GM18870 (cell line): ENCODE measurements around the gene GTPBP1.

ENCODE experiments used
- ATAC-seq: cut with Tn5 transposase; IDR thresholded peaks from one replicate; pipeline ENCODE4 v1.9.1; 2021; ENCODE audit warnings: moderate library complexity; ENCODE audit not compliant: unreplicated experiment

The GTPBP1 gene

DNA sequence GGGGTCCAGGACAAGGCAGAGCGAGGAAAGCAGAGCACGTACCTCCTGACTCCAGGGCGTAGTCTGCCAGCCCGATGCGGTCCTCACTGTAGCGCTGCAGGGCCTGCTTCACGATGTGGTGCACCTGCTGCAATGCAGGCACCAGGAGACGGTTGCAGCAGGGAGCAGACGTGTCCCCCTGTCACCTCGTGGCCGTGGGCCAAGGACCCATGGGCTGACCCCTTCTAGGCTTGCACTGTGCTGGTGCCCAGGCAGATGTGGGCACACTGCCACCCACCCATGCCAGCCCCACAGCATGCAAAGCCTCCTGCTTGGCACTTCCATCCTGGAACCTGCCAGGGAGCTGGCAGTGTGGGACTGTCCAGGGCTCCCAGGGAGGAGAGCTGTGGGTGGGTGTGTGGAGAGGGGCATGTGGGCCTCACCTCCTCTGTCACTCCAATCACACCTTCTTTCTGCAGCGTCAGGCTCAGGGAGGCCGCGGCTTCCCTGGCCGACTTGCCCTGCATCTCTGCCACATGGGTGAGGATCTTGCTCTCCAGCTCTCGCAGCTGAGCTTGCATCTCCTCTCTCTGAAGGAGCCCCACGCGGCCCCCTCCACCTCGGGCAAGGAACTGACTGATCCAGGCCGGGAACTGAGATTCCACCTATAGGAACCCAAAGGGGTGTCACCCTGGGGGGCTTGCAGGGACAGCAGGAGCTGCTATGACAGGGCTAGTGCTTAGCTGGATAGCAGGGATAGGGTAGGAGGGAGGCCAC is 33.7 kb downstream of the GTPBP1 start:
- ATAC-seq: no peak

- ATAC-seq: no peak
These were observed 34.5 kb downstream of the GTPBP1 start for GRCh38 chr22:38740116-38740723.

GRCh38 chr22:38740754-38741153 is 35.0 kb downstream of the GTPBP1 start:
- ATAC-seq: no peak

GRCh38 chr22:38741166-38741565 is 35.4 kb downstream of the GTPBP1 start:
- ATAC-seq: no peak

DNA sequence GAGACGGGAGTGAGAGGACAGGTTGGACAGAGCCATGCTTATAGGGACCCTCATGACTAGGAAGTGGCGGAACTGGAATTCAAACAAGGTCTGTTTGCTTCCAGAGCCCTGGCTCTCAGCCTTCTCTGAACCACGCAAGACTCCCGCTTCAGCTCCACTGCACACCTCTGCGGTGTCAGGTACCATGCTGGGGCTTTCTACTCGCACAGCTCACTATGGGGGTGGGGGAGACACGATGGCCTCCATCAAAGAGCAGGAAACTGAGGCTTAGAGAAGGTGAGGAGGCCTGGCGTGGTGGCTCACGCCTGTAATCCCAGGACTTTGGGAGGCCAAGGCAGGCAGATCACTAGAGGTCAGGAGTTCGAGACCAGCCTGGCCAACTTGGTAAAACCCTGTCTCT is 35.8 kb downstream of the GTPBP1 start:
- no peak for ATAC-seq

DNA sequence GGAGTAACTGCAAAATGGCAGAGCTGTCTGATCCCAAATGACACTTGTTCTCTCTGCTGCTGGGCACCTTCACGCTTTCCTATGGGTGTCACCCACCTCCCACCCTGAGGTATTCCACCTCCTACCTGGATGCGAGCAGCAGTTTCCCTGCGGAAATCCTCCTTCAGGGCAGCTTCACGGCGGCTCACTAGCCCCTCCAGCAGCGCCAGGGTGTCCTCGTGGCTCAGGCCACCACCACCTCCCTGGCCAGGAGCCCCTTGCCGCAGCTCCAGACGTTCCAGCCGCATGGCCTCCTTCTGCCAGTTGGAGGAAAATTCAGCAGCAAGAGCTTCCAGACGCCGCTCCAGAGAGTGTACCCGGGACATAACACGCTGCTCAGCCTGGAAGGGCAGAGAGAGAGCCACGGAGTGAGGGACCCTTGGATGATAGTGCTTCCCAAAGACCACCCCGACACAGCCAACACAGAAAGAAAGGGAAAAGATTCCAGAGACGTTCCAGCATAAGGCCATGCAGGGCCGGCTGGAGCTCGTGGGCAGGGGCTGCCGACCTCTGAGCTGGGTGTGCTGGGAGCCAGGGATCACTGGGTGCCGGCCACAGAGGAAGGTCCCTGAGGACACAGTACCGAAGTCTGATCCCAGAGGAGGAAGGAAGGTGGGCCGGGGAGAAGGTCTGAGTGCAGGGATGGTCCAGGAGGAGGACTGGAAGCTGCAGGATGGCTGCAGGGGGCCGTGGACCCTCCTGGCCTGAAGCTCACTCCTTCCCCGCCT is 36.6 kb downstream of the GTPBP1 start:
- ATAC-seq: no peak

DNA sequence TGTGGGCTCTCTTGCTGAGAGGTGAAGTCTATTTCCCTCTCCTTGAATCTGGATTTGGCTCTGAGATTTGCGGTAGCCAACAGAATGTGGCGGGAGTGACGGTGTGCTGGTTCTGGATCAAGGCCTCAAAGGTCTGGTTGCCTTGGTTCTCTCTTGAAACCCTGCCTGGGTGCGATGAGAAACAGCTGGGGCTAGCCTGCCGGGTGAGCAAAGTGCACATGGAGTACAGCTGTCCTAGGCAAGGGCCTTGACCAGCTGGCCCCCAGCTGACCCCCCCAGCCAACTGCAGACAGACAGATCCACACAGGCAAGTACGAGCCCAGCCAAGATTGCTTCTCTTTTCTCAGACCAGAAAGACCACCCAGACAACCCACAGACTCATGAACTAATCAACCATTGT is 39.2 kb downstream of the GTPBP1 start:
- no peak for ATAC-seq

DNA sequence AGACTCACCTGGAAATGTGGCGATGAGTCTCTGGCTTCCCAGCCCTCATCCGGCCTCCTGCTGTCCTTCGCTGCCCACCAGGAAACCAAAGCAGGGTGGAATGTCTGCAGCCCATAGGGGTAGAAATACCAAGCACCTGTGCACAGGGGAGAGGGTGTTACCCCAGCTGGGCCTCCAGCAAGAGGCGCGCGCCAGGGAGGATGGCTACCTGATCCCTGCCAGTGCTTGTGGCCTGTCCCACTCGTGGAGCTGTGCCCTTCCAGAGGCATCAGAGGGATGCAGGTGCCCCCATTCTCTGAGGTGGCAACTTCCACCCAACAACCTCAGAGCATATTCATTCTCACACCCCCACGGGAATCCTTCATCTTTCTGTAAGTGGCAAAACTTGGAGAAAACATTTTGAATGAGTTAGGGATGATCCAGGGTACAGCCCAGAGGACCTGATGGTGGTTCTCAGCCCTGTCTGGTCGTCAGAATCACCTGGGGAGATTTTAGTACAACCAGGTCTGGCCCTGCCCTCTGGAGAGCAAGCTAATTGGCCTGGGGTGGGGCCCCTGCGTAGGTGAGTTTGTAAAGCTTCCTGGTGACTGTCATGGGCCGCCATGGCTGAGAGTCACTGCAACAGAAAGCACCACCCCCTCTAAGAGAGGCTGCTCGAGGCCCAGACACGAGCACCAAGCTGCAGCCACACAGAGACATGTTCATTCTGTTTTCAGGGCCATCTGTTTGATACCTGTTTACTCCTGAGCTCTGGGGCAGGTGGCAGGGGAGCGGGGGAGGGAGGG is 40.1 kb downstream of the GTPBP1 start:
- ATAC-seq: no peak

- no peak for ATAC-seq
These were observed 42.9 kb downstream of the GTPBP1 start for GRCh38 chr22:38748487-38749136.

- no peak for ATAC-seq
These were observed 44.4 kb downstream of the GTPBP1 start for GRCh38 chr22:38750104-38750503.

DNA sequence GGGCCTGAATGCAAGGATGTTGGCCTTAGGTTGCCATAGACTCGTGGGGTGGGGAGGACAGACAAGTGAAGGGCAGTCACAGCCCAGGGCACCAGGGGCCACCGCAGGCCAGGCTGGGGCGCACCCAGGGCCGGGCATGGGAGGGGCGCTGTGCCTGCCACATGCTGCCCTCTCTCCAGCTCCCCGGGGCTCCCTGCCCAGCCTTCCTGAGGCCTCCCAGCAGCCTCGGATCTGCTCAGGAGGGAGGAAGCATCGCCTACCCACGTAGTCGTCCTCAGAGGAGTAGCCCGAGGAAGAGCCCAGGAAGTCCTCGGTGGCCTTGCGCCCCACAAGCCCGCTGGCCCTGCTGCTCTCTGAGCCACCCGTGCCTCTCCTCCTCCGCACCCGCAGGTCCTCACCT is 44.9 kb downstream of the GTPBP1 start:
- ATAC-seq: no peak

- no peak for ATAC-seq
These were observed 45.3 kb downstream of the GTPBP1 start for GRCh38 chr22:38751066-38751421.

DNA sequence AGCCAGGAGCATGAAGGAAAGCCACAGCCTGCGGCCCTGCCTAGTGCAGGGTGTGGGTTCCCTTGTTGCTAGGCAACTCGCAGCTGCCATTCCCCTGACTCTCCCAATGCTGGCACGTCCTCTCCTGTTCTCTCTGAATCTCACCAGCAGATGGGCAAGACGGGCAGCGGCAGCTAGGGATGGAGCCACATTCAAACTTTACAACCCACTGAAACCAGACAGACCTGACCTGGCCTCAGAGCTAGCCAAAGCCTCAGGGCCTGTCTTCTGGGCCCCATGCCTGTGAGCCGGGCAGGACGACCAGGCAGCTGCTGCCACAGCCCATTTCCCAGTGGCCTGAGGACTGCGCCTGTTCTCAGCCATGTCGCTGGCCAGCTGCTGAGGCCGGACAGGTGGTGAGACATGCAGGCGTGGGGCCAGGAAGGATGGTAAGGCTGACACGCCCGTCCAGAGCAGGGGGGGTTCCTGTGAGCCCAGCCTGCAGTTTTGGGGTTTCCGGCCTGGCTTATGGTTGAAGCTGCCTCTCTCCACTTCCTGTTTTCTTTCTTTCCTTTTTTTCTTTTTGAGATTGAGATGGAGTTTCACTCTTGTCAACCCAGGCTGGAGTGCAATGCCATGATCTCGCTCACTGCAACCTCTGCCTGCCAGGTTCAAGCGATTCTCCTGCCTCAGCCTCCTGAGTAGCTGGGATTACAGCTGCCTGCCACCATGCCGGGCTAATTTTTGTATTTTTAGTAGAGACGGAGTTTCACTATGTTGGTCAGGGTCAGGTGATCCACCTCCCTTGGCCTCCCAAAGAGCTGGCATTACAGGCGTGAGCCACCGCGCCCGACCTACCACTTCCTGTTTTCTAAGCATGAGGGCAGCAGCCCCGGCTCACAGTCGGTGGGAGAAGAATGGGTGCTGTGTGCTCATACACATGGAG is 45.9 kb downstream of the GTPBP1 start:
- no peak for ATAC-seq

GRCh38 chr22:38753948-38754750 is 48.4 kb downstream of the GTPBP1 start:
- no peak for ATAC-seq

- ATAC-seq: no peak
These were observed 49.0 kb downstream of the GTPBP1 start for GRCh38 chr22:38754751-38755154.

- no peak for ATAC-seq
These were observed 49.6 kb downstream of the GTPBP1 start for GRCh38 chr22:38755155-38755910.

DNA sequence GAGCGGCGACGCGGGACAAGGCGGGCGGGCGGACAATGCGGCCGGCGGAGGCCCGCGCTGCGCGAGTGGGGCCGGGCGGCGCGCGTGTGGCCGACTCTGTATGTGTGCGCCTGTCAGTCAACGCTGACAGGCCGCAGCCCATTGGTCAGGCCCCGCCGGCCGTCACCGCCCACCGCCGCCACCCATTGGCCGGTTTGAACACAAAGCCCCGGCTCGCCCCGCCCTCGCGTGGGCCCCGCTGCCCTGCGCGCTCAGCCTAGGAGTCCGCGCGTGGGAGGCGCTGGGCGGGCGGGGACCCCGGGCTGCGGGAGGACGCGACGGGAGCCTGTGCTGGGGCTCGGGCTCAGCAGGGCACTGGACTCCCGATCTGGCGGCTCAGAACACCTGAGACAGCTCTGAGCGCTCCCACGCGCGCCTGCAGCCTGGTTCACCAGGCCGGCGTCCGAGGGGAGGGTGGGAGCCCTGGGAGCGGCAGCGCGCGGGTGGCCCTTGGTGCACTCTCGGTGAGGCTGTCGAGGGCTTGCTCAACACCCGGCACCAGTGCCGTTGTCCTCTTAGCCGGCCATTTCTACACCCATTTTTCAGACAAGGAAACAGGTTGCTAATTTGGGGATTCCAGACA is 50.3 kb downstream of the GTPBP1 start, which contains the start of gene SUN2:
Gene SUN2, minus strand, starts transcription at position 88 of the 622 bp plus-strand sequence. CDS start 3,370 bp downstream, outside the sequence.
- no peak for ATAC-seq
